ENCODE data around the gene ROPN1L. TPM values are rescaled to one million over a fixed set of nuclear protein-coding genes. Genes with fewer than 3 reads are reported as not detected.

ROPN1L gene
- polyA plus RNA-seq, 3 donors: 1.5 to 2.1 (median 1.9) TPM

- no peak for DNase-seq
- Mint-ChIP-seq H3K27ac (peak overlapping the region in 1 of 7 donors; percentile 4), H3K36me3 (peaks cover 68 to 85% of the 10 kb centered on the region in 2 donors), H3K4me1 (peaks cover 5% of the 10 kb centered on the region), H3K27me3 (ENCODE audit: low read depth in 3 of 3) (no peaks in the 10 kb centered on the region), H3K4me3 (no peak overlapping the region), H3K9me3 (no peaks in the 10 kb centered on the region)
- H3K9ac ChIP-seq (ENCODE audit: insufficient read depth, low read length, poor library complexity, severe bottlenecking): no peak overlapping the region
- no peaks in the 10 kb centered on the region for H3K4me1 ChIP-seq (ENCODE audit: control insufficient read depth in 1 of 2, insufficient read depth in 2 of 2, low read length in 2 of 2)
- H3K27me3 ChIP-seq (ENCODE audit: control insufficient read depth in 2 of 2, insufficient read depth in 2 of 2, low read length in 2 of 2): no peaks in the 10 kb centered on the region
- H3K9me3 ChIP-seq (replicated peaks in 1 of 2; ENCODE audit: control insufficient read depth in 1 of 2, insufficient read depth in 1 of 2, low read length in 2 of 2): no peaks in the 10 kb centered on the region
- no peak overlapping the region for H3K27ac ChIP-seq (ENCODE audit: low read depth in 1 of 2, low read length in 2 of 2)
- no peak overlapping the region for H3K4me3 ChIP-seq (replicated peaks in 1 of 3; ENCODE audit: low read depth in 2 of 3, low read length in 3 of 3)
- H3K79me2 ChIP-seq (ENCODE audit: insufficient read depth, low read length): no peaks in the 10 kb centered on the region
- intact Hi-C loops (cut with micrococcal nuclease): no loop called here
- H3K4me2 ChIP-seq (replicated peaks; ENCODE audit: extremely low read depth, low read length, poor library complexity, severe bottlenecking): no peak overlapping the region
- H4K20me1 ChIP-seq (ENCODE audit: insufficient read depth, low read length): peaks cover 9% of the 10 kb centered on the region
- TF ChIP-seq, protein P1, sequence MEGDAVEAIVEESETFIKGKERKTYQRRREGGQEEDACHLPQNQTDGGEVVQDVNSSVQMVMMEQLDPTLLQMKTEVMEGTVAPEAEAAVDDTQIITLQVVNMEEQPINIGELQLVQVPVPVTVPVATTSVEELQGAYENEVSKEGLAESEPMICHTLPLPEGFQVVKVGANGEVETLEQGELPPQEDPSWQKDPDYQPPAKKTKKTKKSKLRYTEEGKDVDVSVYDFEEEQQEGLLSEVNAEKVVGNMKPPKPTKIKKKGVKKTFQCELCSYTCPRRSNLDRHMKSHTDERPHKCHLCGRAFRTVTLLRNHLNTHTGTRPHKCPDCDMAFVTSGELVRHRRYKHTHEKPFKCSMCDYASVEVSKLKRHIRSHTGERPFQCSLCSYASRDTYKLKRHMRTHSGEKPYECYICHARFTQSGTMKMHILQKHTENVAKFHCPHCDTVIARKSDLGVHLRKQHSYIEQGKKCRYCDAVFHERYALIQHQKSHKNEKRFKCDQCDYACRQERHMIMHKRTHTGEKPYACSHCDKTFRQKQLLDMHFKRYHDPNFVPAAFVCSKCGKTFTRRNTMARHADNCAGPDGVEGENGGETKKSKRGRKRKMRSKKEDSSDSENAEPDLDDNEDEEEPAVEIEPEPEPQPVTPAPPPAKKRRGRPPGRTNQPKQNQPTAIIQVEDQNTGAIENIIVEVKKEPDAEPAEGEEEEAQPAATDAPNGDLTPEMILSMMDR (IDR thresholded peaks at IDR 0.05): no peak
- 80% methylated on average over 1 of the region's 1 CpG for WGBS (ENCODE audit: insufficient coverage)
- H3K36me3 ChIP-seq (replicated peaks in 1 of 2; ENCODE audit: control insufficient read depth in 1 of 2, insufficient read depth in 2 of 2, low read length in 2 of 2): peaks cover 70 to 87% of the 10 kb centered on the region in 2 donors
- no peak overlapping the region for H2AFZ ChIP-seq (ENCODE audit: insufficient read depth, low read depth, low read length, poor library complexity, severe bottlenecking)
Measured at GRCh38 chr5:10431415-10431814, 10.3 kb upstream of the ROPN1L start.

DNA sequence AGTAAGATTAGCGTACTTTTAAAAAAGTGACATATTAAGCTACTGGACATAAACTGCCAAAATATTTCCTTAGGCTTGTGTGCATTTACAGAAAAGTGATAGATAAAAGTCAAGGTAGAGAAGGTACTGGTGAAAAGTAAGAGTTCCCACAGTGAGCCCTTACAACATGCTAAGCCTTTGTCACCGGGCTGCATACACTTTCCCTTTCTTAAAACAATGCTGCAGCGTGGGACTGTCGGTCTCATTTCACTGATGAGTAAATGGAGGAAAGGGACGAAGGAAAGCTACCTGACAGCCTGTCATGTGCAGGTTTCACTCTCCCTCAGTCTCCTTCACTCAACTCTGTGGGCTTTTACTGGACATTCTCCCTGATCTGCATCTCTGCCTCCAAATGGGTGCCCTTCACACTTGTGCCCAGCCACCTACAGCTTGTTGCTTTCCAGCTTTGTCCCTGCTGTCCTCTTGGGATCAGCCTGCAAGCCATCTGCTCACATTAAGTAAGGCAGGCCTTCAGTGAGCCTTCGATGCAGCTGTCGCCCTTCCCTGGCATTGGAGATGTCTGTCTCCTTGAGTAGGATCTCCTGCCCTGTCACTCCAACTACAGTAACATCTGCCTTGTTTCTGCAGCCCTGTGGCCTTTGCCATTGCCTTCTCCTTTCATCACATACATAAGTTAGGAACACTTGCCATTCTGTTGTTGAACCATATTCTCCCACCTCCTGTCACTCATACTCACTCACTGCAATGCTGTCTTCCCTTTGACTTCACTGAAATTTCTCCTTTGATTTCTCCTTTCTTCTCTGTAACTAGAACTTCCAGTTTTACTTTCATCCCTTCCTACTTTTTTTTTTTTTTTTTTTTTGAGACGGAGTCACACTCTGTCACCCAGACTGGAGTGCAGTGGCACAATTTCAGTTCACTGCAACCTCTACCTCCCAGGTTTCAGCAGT lies 9.3 kb upstream of the ROPN1L start:
- Mint-ChIP-seq H3K4me3 (no peak overlapping the region), H3K36me3 (peaks cover 62 to 81% of the 10 kb centered on the region in 2 donors), H3K4me1 (peaks cover 7% of the 10 kb centered on the region), H3K27ac (peak overlapping the region in 4 of 7 donors; percentile 38 to 75 (median 45)), H3K9me3 (no peaks in the 10 kb centered on the region), H3K27me3 (ENCODE audit: low read depth in 3 of 3) (no peaks in the 10 kb centered on the region)
- DNase-seq: no peak
- H4K20me1 ChIP-seq (ENCODE audit: insufficient read depth, low read length): peaks cover 9% of the 10 kb centered on the region
- intact Hi-C loops (cut with micrococcal nuclease): no loop called here
- no peaks in the 10 kb centered on the region for H3K79me2 ChIP-seq (ENCODE audit: insufficient read depth, low read length)
- H3K27me3 ChIP-seq (ENCODE audit: control insufficient read depth in 2 of 2, insufficient read depth in 2 of 2, low read length in 2 of 2): no peaks in the 10 kb centered on the region
- no peaks in the 10 kb centered on the region for H3K9me3 ChIP-seq (replicated peaks in 1 of 2; ENCODE audit: control insufficient read depth in 1 of 2, insufficient read depth in 1 of 2, low read length in 2 of 2)
- H3K4me3 ChIP-seq (replicated peaks in 1 of 3; ENCODE audit: low read depth in 2 of 3, low read length in 3 of 3): no peak overlapping the region
- peaks cover 61 to 78% of the 10 kb centered on the region in 2 donors for H3K36me3 ChIP-seq (replicated peaks in 1 of 2; ENCODE audit: control insufficient read depth in 1 of 2, insufficient read depth in 2 of 2, low read length in 2 of 2)
- no peak overlapping the region for H3K4me2 ChIP-seq (replicated peaks; ENCODE audit: extremely low read depth, low read length, poor library complexity, severe bottlenecking)
- TF ChIP-seq, protein P1 (IDR thresholded peaks at IDR 0.05): no peak
- peak overlapping the region in 1 of 2 donors; percentile 4 for H3K27ac ChIP-seq (ENCODE audit: low read depth in 1 of 2, low read length in 2 of 2)
- no peak overlapping the region for H2AFZ ChIP-seq (ENCODE audit: insufficient read depth, low read depth, low read length, poor library complexity, severe bottlenecking)
- 100% methylated on average over 2 of the region's 8 CpGs for WGBS (ENCODE audit: insufficient coverage)
- H3K4me1 ChIP-seq (ENCODE audit: control insufficient read depth in 1 of 2, insufficient read depth in 2 of 2, low read length in 2 of 2): peaks cover 0 to under 1% of the 10 kb centered on the region in 2 donors
- no peak overlapping the region for H3K9ac ChIP-seq (ENCODE audit: insufficient read depth, low read length, poor library complexity, severe bottlenecking)

Data from CD14-positive monocyte (primary cell).